HG02678 (cell line): ENCODE data around the gene FAM168A.
"Not testable (repeated sequence)": the region's sequence is repeated elsewhere in the genome, so short reads cannot be mapped to it uniquely, and the experiment has no call there.

ENCODE experiments used
- ATAC-seq: cut with Tn5 transposase; IDR thresholded peaks from one replicate; pipeline ENCODE4 v1.9.1; 2021; ENCODE audit warnings: mild to moderate bottlenecking, moderate library complexity; ENCODE audit not compliant: unreplicated experiment

The FAM168A gene

DNA sequence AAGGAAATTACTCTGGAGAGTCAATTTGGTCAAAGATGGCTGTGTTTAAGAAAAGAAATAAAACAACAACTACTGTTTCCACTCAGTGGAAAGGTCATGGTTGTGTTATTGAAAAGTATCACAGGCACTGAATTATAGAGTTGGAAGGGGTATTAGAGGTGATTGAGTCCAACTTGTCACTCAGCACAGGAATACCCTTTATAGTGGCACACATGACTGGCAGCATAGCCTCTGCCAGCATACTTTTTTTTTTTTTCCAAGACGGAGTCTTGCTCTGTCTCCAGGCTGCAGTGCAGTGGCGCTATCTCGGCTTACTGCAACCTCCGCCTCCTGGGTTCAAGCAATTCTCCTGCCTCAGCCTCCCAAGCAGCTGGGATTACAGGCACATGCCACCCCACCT lies 161.1 kb downstream of the FAM168A start:
- ATAC-seq: not testable (repeated sequence)

DNA sequence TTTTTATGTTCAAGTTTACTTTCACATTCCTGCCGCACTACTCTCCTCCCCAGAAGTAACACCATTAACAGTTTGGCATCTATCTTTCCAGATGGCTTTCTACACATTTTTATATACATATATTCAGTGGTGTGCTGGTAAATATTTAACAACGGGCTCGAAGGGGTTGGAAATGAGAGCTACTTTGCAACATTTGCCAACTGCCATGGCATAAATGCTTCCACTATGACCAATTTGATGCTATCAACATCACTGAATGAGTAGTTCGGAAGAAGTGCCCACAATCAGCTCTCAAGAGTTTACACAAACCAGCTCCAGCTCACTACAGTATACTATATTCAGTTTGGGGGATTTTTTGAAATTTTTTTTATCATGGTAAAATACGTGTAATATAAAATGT lies 166.5 kb downstream of the FAM168A start:
- ATAC-seq: no peak

DNA sequence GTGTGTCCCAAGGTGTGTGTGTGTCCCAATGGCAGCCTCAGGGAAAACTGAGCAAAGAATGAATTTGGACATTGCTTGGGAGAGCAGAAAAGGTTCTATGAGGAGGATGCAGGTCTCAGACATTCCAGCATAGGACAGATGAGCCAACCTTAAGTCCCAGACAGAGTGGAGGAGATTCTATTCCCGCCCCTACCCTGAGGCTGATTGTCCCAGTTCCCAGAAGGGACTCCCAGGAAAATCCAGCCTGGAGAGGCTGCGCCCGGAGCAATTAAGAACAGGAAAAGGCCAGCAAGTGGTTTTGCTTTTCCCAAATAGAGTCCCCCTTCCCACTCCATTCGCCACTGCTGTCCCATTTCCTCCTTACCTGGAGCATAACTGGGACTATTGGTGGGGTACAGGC lies 167.6 kb downstream of the FAM168A start:
- ATAC-seq: no peak

DNA sequence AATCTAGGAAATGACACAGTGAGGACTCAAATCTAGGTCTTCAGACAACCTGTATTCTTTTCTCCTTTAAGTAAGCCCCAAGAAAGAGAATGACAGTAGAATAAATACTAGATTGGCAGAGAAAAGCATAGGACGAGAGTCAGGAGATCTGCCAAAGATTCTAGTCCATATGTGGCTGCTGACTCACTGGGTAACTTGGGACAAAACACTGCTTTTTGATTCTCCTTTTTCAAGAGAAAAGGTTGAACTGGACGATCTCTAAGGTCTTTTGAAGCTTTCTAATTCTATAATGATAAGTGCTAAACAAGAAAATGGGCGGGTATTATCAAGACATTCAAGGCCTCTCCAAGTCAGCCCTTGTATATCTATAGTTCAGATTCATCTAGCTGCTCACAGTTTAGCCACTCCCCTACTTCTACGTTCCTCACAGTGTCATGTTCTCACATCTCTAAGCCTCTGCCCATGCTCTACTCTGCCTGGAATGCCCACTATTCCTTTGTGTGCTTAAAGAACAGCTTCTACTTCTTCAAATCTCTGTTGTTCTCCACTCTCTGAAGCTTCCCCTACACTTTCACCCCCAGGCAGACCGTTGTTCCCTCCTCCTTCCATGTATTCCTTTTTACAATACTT lies 168.7 kb downstream of the FAM168A start:
- no peak for ATAC-seq

DNA sequence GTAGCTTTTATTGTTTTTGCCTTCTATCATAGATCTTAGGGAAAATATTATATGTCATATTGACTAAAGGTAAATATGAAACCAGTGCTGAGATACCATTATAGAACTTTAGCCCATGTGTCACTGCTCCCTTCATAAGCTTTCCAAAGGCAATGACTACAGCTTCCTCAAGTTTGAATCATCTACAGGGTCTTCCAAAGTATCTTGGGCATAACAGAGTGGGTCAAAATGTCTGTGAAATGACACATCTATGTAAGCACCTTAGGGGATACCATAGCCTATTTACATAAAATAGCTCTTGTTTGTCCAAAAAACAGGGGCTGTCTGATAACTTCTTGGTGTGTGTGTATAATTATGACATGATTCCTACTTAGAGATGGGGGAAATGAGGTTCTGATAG lies 169.2 kb downstream of the FAM168A start:
- ATAC-seq: no peak

DNA sequence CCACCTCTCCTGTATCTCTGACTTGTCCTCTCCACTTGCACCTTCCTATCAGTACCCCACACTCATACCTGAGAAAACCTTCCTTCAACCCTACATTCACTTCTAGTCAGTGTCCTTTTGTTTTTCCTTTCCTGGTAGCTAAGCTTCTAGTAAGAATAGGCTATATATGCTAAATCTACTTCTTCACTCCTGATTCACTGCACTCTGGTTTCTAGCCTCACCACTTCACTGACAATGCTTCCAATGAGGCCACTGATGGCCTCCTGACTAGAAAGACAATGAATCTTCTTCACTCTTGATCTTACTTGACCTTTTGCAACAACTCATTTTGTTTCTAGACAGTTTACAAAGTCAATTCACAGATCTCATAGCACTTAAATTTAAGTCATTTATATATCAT lies 169.7 kb downstream of the FAM168A start:
- no peak for ATAC-seq

DNA sequence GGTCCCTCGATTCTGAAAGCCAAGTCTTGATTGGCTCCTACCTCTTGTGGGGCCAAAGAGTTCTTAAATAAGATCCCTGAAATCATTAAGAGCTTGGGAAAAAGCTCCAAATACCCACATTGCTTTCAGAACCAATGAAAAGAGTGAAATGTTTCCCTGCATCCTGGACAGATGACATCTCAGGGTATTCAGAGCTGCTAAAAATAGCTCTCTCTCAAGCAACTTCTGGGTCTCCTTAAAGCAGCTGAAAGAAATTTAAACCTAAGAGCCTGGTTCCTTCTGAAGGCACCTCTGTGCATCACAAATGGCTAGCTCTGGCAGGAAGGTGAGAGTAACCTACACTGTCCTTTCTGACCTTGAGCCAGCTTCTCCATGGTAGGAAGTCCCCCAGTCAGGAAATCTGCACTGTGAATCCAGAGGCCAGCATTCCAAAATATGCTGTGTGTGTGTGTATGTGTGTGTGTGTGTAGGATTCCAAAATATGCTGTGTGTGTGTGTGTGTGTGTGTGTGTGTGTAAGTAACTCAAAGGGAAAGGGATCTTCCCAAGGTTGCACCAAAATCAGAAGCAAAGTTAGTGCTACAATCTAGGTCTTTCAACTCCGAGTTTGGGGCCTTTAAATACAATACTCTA lies 171.6 kb downstream of the FAM168A start:
- no peak for ATAC-seq

DNA sequence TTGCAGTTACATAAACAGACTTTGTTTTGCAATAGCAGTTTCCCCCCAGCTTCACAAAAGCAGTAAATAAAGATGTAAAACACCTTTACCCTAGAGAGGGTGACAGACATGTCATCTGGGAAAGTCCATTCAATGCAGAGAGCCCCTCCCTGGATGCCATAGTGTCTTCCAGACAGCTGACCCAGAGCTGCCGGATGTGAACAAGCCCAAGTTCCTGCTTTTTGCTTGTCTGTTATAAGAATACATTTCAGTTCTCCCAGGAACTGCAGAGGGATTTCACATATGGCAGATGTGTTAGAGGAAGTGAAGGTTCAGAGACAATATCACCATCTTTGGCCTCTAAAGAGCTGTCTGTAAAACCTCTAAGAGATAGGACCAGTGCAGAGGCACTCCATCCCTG lies 172.8 kb downstream of the FAM168A start:
- no peak for ATAC-seq

DNA sequence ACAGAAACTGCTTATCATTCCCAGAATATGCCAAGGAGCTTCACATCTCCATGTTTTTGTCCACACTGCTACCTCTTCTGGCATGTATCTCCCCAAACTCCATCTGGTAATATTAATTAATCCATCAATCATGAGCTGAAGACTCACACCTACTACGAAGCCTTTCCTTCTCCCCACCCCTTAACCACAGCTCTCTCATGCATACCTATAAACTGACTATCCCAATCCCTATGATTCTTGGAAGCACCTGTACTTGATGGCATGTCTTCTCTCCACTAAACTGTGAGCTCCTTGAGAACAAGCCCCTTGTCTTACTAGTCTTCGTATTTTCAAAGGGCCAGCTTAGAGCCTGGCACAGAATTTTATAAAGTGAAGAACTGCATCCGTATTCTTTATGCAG lies 174.4 kb downstream of the FAM168A start:
- no peak for ATAC-seq

DNA sequence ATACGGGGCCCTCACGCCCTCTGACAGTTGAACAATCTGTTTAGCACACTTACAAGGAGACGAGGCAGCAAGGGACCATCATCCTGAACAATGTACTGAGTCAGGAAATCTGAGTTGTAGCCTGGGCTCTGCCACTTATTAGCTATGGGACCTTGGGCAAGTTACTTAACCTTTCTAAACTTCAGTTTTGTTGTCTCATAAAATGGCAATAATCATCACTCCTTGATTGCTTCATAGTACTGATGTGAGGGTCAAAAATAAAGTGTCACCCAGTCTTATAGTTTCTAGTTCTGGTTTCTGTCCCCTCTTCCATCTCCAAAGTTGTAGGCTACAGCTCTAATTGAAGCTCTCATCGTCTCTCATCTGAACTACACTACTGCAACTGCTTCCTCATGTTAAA lies 175.0 kb downstream of the FAM168A start:
- no peak for ATAC-seq

DNA sequence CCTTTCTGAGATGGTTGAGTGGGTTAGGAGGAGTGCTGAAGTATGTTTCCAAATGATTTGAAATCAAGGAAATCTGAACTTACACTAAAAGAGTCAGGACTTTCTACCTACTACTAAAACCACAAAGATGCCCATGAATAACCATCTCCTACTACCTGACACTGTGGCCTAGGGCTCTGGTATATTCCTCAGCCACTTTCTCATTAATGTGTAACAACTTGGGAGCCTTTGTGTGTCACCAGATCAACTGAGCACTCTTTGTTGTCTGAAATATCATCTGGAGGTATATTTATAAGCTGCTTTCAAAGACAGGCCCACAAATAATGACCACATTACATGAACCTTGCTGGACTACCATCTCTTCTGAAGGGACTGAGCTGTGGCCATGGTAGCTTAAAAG lies 177.8 kb downstream of the FAM168A start:
- no peak for ATAC-seq

DNA sequence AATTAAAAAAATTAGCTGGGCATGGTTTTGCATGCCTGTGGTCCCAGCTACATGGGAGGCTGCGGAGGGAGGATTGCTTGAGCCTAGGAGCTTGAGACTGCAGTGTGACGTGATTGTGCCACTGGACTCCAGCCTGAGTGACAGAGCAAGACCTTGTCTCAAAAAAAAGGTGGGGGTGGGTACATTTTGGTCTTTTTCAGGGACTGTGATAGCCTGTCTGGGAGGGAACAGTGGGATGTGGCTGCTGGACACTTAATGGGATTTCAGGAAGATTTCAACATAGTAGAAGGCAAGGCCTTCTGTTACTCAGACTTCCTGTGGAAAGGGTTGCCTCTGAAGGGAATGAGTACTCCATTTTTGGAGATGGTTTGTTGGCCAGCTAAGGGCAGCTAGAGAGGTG lies 181.1 kb downstream of the FAM168A start:
- ATAC-seq: no peak

DNA sequence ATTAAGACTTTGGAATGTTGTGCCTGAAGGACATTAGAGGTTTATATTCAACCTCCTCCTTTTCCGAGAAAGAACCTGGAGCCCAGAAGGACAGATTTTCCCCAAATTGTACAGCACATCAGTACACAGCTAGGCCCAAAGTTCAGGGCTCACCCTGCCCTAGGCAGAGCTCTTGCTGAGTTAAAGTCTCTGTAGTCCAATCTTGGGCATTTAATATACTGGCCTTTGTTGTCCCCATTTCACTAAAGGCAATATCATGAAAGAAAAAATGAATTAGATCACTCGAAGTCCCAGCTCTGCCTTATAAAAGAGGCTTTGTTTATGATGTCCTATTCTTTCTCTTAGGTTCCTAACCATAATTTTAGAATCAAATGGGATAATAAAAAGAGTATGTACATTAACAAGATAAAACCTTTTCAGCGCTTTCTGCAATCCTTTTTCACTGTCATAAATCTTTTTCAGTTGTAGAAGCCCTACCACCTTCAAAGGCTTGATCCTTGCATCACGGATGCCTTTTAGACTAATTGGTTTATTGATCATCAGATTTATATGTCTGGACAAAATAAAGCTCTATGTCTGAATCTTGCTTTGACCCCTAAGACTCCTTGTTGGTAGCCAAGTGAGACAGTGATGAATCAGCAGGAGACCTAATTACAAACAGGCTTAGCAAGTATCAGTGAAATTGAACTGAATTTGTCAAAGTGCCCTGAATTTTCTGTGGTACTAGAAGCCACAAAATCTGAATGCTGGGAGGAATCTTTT lies 181.9 kb downstream of the FAM168A start:
- ATAC-seq: no peak

DNA sequence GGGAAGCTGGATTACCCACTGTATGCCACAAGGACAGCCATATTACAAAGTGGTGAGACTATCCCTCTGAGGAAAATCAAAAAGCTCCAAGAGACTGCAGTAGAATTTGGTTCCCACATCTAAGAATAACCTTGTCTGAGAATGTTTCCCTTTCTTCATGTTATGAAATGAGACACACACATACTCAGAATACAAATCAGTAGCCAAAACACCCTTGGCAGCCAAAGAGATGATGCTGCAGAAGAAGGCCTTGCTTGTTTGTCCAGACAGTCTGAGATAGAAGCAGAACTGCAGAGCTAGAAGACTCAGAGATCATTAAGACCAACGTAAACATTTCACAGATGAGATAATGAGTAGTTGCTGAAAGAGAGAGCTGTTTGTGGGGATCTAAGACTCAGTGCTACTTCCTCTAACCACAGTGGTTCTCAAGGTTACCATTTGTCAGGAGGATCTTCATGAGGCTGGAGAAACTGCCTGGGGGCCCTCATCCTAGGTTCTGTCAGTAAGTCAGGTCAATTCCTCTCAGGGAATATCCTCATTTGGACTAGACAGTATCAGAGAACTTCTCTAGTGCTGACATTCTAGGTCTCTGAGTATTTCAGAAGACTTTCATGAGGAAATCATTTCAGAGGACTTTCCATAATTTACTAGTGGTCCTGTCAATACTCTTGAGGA lies 182.8 kb downstream of the FAM168A start:
- no peak for ATAC-seq

DNA sequence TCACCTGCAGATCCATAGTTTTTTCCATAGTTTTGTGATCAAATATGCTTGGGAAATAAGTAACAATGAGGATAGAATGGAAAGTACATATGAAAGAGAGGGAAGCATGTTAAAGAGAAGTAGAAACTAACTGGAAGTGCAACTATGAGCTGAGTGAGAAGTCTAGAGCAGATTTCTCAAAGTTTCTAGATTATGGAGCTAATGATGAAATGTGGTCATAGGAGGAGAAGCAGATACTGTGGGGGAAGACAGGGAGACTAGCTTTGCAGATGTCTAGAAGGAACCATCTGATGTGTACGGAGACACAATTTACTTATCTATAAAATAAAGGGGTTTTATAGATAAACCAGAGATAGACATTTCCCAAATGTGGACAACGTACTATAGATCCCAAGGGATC lies 184.7 kb downstream of the FAM168A start:
- no peak for ATAC-seq

DNA sequence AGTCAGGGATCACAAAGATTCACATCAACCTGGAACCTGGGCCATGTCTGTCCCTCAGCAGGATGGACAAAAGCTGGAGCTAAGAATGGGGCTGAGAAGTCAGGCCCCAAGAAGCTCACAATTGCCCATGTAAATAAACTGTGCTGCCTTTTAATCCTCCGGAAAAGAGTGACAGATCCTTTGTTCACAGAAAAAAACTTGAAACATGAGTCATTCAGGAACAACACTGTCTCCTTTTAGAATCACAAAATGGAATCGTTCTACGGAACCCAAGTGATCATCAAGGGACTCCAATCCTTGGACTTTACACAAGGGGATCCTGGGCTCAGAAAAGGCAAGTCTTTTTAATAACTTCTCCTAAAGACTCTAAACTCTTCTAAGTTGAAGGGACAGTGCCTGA lies 185.6 kb downstream of the FAM168A start:
- ATAC-seq: no peak

DNA sequence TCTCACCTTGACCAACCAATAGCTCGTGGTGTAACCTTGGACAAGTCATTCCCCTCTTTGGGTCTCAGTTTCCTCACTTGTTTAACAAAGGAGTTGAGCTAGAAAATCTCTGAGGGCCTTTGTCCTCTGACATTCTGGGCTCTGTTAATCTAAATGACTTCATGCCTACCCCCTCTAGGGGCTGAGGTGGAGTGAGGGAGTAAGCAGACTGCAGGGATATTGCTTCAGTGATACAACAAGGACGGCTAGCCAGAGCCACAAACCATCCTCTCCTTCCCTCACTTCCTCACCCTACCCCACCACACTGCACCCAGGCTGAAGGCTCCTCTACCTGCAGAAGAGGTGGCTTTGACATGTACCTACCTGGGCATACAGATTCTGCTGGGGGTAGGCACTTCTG lies 186.9 kb downstream of the FAM168A start:
- no peak for ATAC-seq

DNA sequence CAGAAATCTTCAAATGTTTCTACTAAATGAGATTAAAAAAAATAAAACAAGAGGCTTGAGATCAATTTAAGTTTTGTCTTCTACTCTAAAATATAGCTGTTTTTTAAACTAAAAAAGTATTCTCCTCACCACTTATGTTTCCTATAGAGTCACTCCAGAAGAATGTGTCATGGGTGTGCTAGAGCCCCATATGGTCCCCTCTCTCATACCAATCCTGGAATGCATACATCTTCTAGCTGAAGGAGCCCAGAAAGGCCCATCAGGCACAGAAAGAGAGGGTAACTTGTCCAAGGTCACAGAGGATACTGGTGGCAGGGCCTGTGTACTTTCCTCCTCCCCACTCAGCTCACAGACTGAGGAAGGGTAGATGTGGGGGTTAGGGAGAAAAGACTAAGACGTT lies 187.3 kb downstream of the FAM168A start:
- ATAC-seq: no peak

DNA sequence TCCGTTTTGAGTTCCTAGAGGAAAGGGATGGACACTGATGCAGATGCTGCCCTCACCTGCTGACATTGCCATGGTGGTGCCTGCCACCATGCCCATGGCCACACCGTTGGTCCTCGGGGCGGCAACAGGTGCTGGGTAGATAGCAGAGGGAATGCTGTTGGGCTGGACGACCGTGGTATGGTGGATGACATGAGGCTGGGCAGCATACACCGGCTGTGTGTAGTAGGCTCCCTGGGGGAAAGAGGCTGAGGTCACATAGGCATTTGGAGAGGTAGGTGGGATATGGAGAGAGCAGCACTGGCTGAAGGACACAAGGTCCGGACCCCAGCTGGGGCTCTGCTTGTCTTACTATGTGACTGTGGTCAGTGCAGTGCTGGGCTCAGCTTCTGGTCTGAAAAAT lies 188.5 kb downstream of the FAM168A start:
- ATAC-seq: no peak

DNA sequence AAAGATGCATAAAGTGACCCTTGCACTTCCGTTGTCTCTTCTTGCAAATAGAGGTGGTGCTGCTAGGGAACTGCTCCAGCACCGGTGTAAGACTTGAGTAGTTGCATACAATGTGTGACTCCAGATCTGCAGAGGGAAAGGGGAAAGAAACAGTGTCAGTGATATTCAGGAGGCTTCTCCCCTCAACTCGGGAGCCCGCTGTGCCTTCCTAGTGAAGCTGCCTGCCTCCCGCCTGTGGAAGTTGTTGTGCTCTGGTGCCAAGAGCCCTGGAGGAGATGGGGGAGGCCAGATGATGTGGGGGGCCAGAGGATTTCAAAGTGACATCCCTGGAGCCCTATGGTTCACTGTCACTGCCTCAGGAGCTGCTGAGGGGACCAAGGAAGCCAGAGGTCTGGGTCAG lies 191.3 kb downstream of the FAM168A start:
- ATAC-seq: no peak

DNA sequence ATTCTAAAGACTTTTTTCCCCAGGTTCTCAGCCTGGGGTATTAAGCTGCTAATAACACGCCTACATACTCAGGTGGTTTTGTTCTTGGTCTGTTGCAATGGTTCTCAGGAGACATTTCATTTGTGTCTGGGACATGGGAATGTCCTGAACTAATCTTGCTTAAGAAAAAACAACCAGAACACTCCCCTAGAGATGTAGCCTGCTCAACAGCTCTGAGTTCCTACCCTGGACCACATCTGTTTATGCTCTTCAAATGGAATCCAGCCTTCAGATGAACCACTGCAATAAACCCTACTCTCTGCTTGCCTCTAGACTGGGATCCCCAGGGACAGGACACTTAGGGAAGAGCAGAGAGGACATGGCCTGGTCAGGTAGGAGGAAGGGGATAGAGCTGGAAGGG lies 191.8 kb downstream of the FAM168A start:
- ATAC-seq: no peak

DNA sequence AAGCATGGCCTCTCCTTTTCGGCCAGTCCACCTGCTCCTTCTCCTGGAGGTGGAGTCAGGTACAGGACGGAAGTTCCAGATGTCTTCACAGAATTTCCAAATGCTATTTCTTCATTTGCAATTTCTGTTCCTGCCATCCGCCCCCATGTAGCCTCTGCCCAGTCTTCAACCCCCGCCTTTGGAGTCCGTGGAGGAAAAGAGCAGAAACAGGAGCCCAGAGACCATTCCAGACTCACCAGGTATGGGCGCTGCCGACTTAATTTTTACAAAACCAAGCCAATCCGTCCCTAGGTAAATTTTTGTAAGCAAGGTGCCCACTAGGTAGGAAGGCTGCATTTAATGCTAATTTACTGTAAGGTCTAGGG lies 192.8 kb downstream of the FAM168A start:
- no peak for ATAC-seq
